HepG2 (cell line): Measurements from ENCODE around the gene NOTUM. TPM values are rescaled to one million over a fixed set of nuclear protein-coding genes. Genes with fewer than 3 reads are reported as not detected.
A peak's percentile ranks its signal among the peaks of the same experiment; 100 is the strongest.

Source experiments
- BATF2 ChIP-seq: sonication (generic); formaldehyde crosslinking; IDR thresholded peaks from 2 replicates; pipeline ENCODE4 v1.8.0; 2022; ENCODE audit warnings: mild to moderate bottlenecking, missing genetic modification reagents, moderate library complexity
- DDIT3 ChIP-seq: sonication (generic); formaldehyde crosslinking; IDR thresholded peaks from 2 replicates; pipeline ENCODE4 v1.4.0; 2020; ENCODE audit warnings: mild to moderate bottlenecking, missing genetic modification reagents
- FOXA1 ChIP-seq, 2 experiments: fragments of 450-650 bp in 1 of 2; sonication (generic) in 1 of 2; formaldehyde crosslinking in 1 of 2; IDR thresholded peaks; 2 replicates each; pipeline versions ENCODE4 v1.4.0 to v1.6.1; 2016 to 2020; ENCODE audit warnings: missing genetic modification reagents in 1 of 2
- GATA4 ChIP-seq: sonication (generic); IDR thresholded peaks from 2 replicates; pipeline ENCODE4 v1.6.1; 2016; ENCODE audit warnings: antibody characterized with exemption, low read depth, borderline replicate concordance
- GATAD1 ChIP-seq: IDR thresholded peaks from 2 replicates; pipeline ENCODE4 v1.6.1; 2016; ENCODE audit warnings: missing genetic modification reagents, missing compliant biosample characterization
- HOXA3 ChIP-seq: sonication (generic); formaldehyde crosslinking; IDR thresholded peaks from 2 replicates; pipeline ENCODE4 v1.5.0; 2020; ENCODE audit warnings: missing genetic modification reagents
- NCOR1 ChIP-seq: fragments of 200-600 bp; sonication (generic); IDR thresholded peaks from 2 replicates; pipeline ENCODE4 v1.7.0; 2017; ENCODE audit warnings: antibody characterized with exemption, low read length, borderline replicate concordance
- PHF21A ChIP-seq: sonication (generic); formaldehyde crosslinking; IDR thresholded peaks from 2 replicates; pipeline ENCODE4 v1.5.0; 2020; ENCODE audit warnings: mild to moderate bottlenecking, missing genetic modification reagents
- SAP130 ChIP-seq: IDR thresholded peaks from 2 replicates; pipeline ENCODE4 v1.6.1; 2016; ENCODE audit warnings: low read depth
- SMAD3 ChIP-seq: sonication (generic); formaldehyde crosslinking; IDR thresholded peaks from 2 replicates; pipeline ENCODE4 v1.4.0; 2020; ENCODE audit warnings: missing genetic modification reagents
- SRSF1 ChIP-seq: fragments of 200-400 bp; formaldehyde crosslinking; optimal IDR thresholded peaks from 2 replicates; pipeline ENCODE3; 2017; ENCODE audit warnings: mild to moderate bottlenecking, low read depth, low read length, moderate library complexity
- TCF12 ChIP-seq, 2 experiments: fragments of 450-650 bp in 1 of 2; sonication (generic) in 1 of 2; formaldehyde crosslinking in 1 of 2; IDR thresholded peaks; 2 replicates each; pipeline versions ENCODE4 v1.6.1 to v1.8.0; 2017 to 2022; ENCODE audit warnings: antibody characterized with exemption in 1 of 2, mild to moderate bottlenecking in 1 of 2, missing genetic modification reagents in 1 of 2, moderate library complexity in 1 of 2
- THAP7 ChIP-seq: sonication (generic); formaldehyde crosslinking; IDR thresholded peaks from 2 replicates; pipeline ENCODE4 v1.8.1; 2023; ENCODE audit warnings: mild to moderate bottlenecking, missing genetic modification reagents
- THAP8 ChIP-seq: sonication (generic); formaldehyde crosslinking; IDR thresholded peaks from 2 replicates; pipeline ENCODE4 v1.5.1; 2020; ENCODE audit warnings: missing genetic modification reagents, mild to moderate bottlenecking, borderline replicate concordance
- USF2 ChIP-seq, 2 experiments: sonication (generic) in 1 of 2; formaldehyde crosslinking in 1 of 2; IDR thresholded peaks; 2 replicates each; pipeline versions ENCODE4 v1.5.1 to v1.6.1; 2011 to 2020; ENCODE audit warnings: borderline replicate concordance in 1 of 2, low read depth in 1 of 2, low read length in 1 of 2, mild to moderate bottlenecking in 1 of 2, missing genetic modification reagents in 1 of 2, moderate library complexity in 1 of 2
- ZBTB20 ChIP-seq: sonication (generic); formaldehyde crosslinking; IDR thresholded peaks from 2 replicates; pipeline ENCODE4 v1.8.1; 2023; ENCODE audit warnings: missing genetic modification reagents, low read depth, mild to moderate bottlenecking, borderline replicate concordance
- ZEB1 ChIP-seq: IDR thresholded peaks from 2 replicates; pipeline ENCODE4 v1.6.1; 2012; ENCODE audit warnings: mild to moderate bottlenecking, low read depth, inconsistent platforms; ENCODE audit not compliant: insufficient replicate concordance
- ZKSCAN8 ChIP-seq: IDR thresholded peaks from 2 replicates; pipeline ENCODE4 v1.6.1; 2016; ENCODE audit warnings: borderline replicate concordance, missing genetic modification reagents, missing compliant biosample characterization
- ZNF124 ChIP-seq: sonication (generic); formaldehyde crosslinking; IDR thresholded peaks from 2 replicates; pipeline ENCODE4 v1.4.0; 2020; ENCODE audit warnings: missing genetic modification reagents
- ZNF160 ChIP-seq: sonication (generic); formaldehyde crosslinking; IDR thresholded peaks from 2 replicates; pipeline ENCODE4 v1.8.0; 2022; ENCODE audit warnings: mild to moderate bottlenecking, inconsistent platforms, missing genetic modification reagents
- ZNF569 ChIP-seq: sonication (generic); formaldehyde crosslinking; IDR thresholded peaks from 2 replicates; pipeline ENCODE4 v1.5.0; 2020; ENCODE audit warnings: mild to moderate bottlenecking, missing genetic modification reagents, moderate library complexity, borderline replicate concordance
- ZNF784 ChIP-seq: sonication (generic); formaldehyde crosslinking; IDR thresholded peaks from 2 replicates; pipeline ENCODE4 v1.5.1; 2020; ENCODE audit warnings: missing genetic modification reagents, mild to moderate bottlenecking, borderline replicate concordance
- ZSCAN31 ChIP-seq: sonication (generic); formaldehyde crosslinking; IDR thresholded peaks from 2 replicates; pipeline ENCODE4 v1.5.0; 2020; ENCODE audit warnings: low read depth, mild to moderate bottlenecking, missing genetic modification reagents
- polyA plus RNA-seq, 8 experiments: library from polyadenylated mRNA; depleted of rRNA in 3 of 8; stranded (reverse) in 7 of 8; unstranded in 1 of 8; fragments of >200 nt; fragmentation: Illumina TruSeq in 4 of 8; extraction: Trizol in 4 of 8; gene quantifications; 2 replicates each; pipeline versions ENCODE4 v1.2.1 to v1.2.3, GENCODE V29; 2011 to 2016; ENCODE audit warnings: low read depth in 4 of 8, missing spikeins in 1 of 8, mixed read lengths in 1 of 8; ENCODE audit not compliant: insufficient read depth in 1 of 8
- total RNA-seq, 5 experiments: library from RNA; depleted of rRNA; stranded (reverse); fragments of >200 nt; fragmentation: Illumina TruSeq; extraction: Trizol; gene quantifications; 2 replicates each; pipeline ENCODE4 v1.2.3, GENCODE V29; 2016; ENCODE audit warnings: low read depth in 1 of 5

The NOTUM gene
- total and polyA plus RNA-seq, 2 of the 13 experiments (the other 11 are each of a cell fraction or from before 2014, with no cell fraction given) = 150 to 160 TPM

GRCh38 chr17:81995463-81996231 is 34.7 kb upstream of the NOTUM start (continued):
- TF ChIP-seq THAP8 (CRISPR knock-in tag) = no peak
- TF ChIP-seq ZNF569 (CRISPR knock-in tag) = no peak
- TF ChIP-seq THAP7 (CRISPR knock-in tag) = no peak
- 0 out of 2 replicates have a peak, but pooled peaks have one; percentile 39 for TF ChIP-seq ZNF124 (CRISPR knock-in tag)
- TF ChIP-seq HOXA3 (CRISPR knock-in tag) = peak; percentile 47; the same call in 1 of the 2 replicates
- 0 out of 2 replicates have a peak, but pooled peaks have one; percentile 5 for TF ChIP-seq NCOR1
- peak; percentile 97 for TF ChIP-seq ZNF784
- TF ChIP-seq SAP130 (CRISPR knock-in tag) = peak; percentile 63
- no peak for TF ChIP-seq BATF2 (CRISPR knock-in tag)
- TF ChIP-seq ZEB1 = no peak
- no peak for TF ChIP-seq ZKSCAN8 (CRISPR knock-in tag)
- TF ChIP-seq TCF12 (IDR thresholded peaks at IDR 0.05) = no peak
- TF ChIP-seq TCF12 (CRISPR knock-in tag; IDR thresholded peaks at IDR 0.05) = no peak
- TF ChIP-seq SMAD3 (CRISPR knock-in tag) = peak; percentile 21; the same call in 1 of the 2 replicates
- TF ChIP-seq ZNF160 (CRISPR knock-in tag) = peak; percentile 81; the same call in 1 of the 2 replicates
- no peak for TF ChIP-seq DDIT3 (CRISPR knock-in tag)
- TF ChIP-seq SRSF1 = no peak
- TF ChIP-seq USF2 (IDR thresholded peaks at IDR 0.05; ENCODE audit: low read depth, low read length) = peak; percentile 28; the same call in 1 of the 2 replicates
- TF ChIP-seq USF2 (CRISPR knock-in tag; IDR thresholded peaks at IDR 0.05; ENCODE audit: borderline replicate concordance) = peak; percentile 70
- TF ChIP-seq ZBTB20 = peak; percentile 68; the same call in 1 of the 2 replicates
- no peak for TF ChIP-seq FOXA1 (IDR thresholded peaks at IDR 0.05)
- no peak; the same call in 1 of the 2 replicates for TF ChIP-seq FOXA1 (CRISPR knock-in tag; IDR thresholded peaks at IDR 0.05)
- TF ChIP-seq GATA4 = no peak
- TF ChIP-seq GATAD1 (CRISPR knock-in tag) = peak; percentile 25; the same call in 1 of the 2 replicates
- TF ChIP-seq ZSCAN31 (CRISPR knock-in tag) = no peak
- no peak; the same call in 1 of the 2 replicates for TF ChIP-seq PHF21A (CRISPR knock-in tag)
